GM18520 (cell line): ENCODE data around the gene RNPS1.
A peak's percentile ranks its signal among the peaks of the same experiment; 100 is the strongest.
"Not testable (repeated sequence)": the region's sequence is repeated elsewhere in the genome, so short reads cannot be mapped to it uniquely, and the experiment has no call there.

Source experiments
- ATAC-seq: cut with Tn5 transposase; IDR thresholded peaks from one replicate; pipeline ENCODE4 v1.9.1; 2021; ENCODE audit not compliant: unreplicated experiment

The RNPS1 gene

GRCh38 chr16:2258530-2258929 lies 9.4 kb downstream of the RNPS1 start:
- not testable (repeated sequence) for ATAC-seq

DNA sequence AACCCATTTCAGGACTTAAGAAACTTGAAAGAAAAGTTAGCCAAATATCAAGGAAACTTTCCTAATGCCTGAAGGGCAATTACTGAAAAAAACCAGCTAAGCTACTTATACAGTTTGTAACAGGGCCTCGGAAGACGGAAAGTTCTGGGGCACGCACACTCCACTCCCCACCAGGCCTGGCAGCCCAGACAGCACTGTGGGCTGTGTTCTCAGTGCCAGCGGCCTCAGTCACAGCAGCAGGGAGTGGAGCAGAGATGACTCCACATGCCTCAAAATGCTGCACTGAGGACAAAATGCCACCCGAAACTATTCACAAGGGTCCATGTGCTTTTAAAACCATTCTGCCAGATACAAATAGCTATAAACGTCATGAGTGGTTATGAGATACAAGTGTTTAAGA lies 10.2 kb downstream of the RNPS1 start:
- no peak for ATAC-seq

GRCh38 chr16:2256531-2257140 lies 11.3 kb downstream of the RNPS1 start:
- ATAC-seq: no peak

GRCh38 chr16:2253293-2253692 lies 14.6 kb downstream of the RNPS1 start:
- ATAC-seq: no peak

DNA sequence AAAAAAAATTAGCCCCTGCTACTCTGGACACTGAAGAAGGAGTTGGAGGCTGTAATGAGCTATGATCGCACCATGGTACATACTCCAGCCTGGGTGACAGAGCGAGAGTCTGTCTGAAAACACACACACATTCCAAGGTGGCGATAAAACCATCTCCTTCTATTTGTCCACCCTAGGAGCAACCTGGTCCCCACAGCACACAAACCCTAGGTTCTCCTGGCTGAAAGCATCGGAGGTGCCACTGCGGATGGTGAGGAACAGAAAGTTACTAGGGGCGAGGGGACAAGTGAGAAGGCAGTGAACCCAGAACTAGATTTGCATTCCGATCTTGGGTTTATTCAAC lies 15.1 kb downstream of the RNPS1 start:
- no peak for ATAC-seq

DNA sequence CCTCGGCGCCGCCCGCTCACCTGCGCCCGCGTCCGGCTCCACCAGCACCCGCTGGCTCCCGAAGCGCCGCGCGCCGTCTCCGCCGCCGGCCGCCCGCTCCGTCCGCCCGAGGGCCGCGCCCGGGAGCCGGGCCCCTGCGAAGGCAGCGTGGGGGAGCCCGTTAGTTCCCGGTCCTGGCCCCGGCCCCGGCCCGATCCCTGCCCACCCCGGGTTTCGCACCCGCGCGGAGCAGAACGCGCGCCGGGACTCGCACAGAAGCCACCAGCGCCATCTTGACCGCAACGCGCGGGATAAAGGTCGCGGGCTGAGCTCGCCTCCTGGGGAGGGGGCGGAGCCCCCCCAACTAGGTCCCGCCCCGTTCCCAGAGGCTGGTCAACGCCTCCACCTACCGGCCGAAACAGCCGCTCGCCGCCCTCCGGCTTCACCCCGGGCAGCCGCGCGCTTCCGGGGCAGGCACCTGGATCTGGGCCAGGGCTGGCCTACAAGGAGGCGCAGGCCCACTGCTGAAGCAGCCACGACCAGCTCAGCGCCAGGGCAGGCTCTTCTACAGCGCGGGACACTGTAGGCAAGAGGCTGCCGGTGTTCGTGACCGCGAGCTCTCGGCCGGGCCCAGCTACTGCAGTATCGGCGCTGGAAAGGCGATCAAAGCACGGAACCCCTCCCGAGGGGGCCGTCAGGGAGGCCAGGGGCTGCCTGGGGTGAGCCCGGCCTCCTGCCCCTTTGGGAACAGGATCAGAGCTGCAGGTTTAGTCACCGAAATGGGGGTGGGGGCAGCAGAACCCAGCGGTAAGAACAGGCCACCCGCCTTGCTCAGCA lies 16.4 kb downstream of the RNPS1 start, which contains the start of gene ECI1:
TSS of gene ECI1 (minus strand) at position 292 of the 816 bp plus-strand sequence. CDS start at position 271, 21 bp downstream.
- ATAC-seq: peak; percentile 94

- ATAC-seq: no peak
Observed at GRCh38 chr16:2250652-2251295, 17.2 kb downstream of the RNPS1 start.

GRCh38 chr16:2246301-2246885 lies 21.5 kb downstream of the RNPS1 start:
- ATAC-seq: no peak

- ATAC-seq: no peak
Observed at GRCh38 chr16:2244926-2245795, 22.8 kb downstream of the RNPS1 start.

GRCh38 chr16:2244301-2244700 lies 23.6 kb downstream of the RNPS1 start:
- no peak for ATAC-seq

GRCh38 chr16:2243781-2244180 lies 24.1 kb downstream of the RNPS1 start:
- ATAC-seq: no peak

DNA sequence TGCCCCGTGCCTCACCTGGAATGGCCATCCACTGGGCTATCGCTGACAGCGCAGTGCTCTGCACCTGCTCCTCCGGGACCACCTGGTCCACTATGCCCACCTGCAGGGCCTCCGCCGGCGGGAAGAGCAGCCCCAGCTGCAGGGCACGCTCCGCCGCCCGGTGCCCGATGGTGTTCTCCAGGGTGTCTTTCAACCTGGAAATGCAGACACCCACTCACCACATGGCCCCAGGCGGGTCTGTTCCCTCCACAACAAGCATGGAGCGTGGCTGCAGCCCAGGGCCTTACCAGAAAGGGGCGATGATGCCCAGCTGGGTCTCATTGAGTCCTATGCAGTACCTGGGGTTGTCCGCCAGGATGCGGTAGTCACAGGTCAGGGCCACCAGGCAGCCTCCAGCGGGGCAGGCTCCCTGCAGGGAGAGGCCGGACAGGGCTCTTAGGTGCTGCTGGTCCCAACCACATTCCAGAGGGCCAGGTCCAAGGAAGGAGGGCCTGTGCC lies 24.8 kb downstream of the RNPS1 start:
- ATAC-seq: no peak

- no peak for ATAC-seq
Observed at GRCh38 chr16:2242598-2242997, 25.3 kb downstream of the RNPS1 start.

- not testable (repeated sequence) for ATAC-seq
Observed at GRCh38 chr16:2240331-2240730, 27.6 kb downstream of the RNPS1 start.

DNA sequence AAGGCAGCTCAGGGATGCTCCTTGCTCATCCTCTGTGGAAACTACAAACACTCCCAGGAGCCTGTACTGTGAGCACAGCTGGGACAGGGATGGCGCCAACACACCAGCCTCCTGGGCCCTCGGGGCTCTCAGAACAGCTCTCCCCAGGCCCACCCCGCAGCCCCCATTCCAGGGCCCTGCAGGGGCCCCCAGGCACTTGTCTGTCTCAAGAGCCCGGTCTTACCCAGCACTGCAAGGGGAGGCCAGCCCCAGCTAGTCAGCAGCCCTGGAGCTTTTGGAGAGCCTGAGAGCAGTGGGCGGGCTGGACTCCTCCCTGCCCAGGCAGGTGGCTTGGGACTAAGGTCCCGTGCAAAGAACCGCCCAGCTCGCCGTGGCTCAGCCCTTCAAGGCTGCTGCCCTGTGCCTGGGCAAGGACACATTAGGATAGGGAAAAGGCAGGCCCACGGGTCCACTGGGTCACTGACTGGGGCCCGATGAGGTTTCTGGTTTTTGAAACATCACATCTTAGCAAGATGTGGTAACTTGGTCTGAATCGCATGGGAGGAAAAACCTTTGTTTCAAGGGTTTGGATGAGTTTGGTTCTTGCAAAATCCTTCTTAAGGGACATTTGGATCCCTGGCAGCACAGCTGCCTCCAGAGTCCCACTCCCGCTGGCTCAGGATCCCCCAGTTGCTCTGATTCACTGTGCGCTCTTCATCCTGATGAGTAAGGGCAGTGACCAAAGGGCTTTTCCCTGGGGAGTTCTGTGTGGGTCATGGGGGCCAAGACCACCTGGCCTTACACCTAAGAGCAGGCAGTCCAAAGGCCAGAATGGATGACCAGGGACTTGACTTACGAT lies 28.9 kb downstream of the RNPS1 start:
- ATAC-seq: no peak

- no peak for ATAC-seq
Observed at GRCh38 chr16:2238150-2238837, 29.6 kb downstream of the RNPS1 start.

DNA sequence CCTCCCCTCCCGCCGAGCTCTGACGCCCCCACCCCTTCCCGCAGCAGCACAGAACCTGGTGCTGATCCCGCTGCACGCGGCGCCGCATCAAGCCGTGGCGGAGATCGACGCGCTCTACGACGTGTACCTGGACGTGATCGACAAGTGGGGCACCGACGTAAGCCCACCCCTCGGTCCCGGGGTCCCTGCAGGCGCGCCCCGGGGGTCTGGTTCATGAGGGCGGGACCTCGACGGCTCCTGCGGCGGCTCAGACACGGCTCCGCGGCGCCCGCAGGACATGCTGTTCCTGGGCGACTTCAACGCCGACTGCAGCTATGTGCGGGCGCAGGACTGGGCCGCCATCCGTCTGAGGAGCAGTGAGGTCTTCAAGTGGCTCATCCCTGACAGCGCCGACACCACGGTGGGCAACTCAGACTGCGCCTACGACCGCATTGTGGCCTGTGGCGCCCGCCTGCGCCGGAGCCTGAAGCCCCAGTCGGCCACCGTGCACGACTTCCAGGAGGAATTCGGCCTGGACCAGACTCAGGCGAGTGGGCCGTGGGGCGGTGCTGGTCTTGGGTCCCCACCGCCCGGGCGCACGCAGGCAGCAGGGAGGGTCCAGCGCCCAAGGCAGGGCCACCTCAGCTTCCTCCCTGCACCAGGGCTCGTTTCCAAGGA lies 30.3 kb downstream of the RNPS1 start:
- no peak for ATAC-seq

GRCh38 chr16:2237102-2237482 lies 30.8 kb downstream of the RNPS1 start:
- no peak for ATAC-seq
